Activated CD8-positive, alpha-beta memory T cell treated with anti-CD3 and anti-CD28 coated beads, Interleukin-2, amount 50 U/mL, for 48 hours (primary cell): ENCODE results near the gene FBXL14.
"Not testable (repeated sequence)": the region's sequence is repeated elsewhere in the genome, so short reads cannot be mapped to it uniquely, and the experiment has no call there.

Source experiments
- DNase-seq: peaks from one replicate; pipeline ENCODE4 v3.0.0-alpha.2; 2020

The FBXL14 gene

DNA sequence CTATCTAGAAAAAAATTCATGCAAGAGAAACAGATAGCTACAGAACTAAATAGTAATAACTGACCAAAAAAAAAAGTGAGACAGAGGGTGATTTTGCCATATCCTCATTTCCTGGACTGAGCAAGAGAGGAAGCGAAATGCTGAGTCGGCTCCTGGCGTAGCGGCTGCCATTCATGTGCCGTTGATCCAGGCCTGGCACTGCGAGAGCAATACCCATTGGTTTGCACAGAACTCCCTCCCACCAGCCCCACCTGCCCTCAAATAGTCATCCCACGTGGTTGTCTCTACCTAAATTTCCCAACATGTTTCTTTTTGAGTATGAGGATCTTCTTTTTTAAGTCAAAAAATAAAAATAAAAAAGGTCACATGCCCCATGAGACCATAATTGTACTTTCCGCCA is 25.2 kb upstream of the FBXL14 start:
- DNase-seq, result no peak

DNA sequence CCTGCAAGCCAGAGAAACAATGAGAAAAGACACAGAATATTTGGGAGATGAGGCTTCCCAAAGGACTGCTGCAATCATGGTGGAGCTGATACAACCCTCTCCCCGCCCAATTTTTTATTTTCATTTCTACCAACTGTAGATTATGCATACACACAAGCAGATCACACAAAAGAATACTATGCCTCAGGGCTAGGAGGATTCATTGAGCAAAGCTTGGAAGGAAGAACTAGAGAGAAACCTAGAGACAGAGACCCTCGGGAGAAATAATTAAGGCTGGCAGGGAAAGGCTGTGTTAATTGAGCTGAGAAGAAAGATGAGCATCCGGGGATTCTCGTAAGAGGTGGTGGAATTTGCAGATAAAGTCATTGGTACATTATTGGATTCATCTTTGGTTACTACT is 24.8 kb upstream of the FBXL14 start:
- no peak for DNase-seq

DNA sequence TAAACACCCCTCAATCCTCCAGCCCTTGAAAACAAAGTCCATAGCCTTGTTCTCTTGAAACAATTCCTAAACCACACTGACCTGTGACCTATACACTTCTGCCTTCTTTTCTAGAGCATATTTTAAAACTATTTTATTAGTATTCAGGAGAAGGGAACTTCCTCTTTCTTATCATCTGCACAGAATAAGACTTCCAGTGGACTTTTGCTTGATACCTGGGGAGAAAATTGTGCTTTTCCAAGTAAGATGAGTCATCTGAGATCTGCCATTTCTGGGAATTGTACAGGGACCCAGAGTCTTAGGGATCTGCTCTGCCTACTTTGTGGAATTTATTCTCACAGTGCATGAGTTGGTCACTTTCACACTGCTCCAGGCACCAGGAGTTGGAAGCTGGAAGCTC is 24.1 kb upstream of the FBXL14 start:
- DNase-seq, result no peak

DNA sequence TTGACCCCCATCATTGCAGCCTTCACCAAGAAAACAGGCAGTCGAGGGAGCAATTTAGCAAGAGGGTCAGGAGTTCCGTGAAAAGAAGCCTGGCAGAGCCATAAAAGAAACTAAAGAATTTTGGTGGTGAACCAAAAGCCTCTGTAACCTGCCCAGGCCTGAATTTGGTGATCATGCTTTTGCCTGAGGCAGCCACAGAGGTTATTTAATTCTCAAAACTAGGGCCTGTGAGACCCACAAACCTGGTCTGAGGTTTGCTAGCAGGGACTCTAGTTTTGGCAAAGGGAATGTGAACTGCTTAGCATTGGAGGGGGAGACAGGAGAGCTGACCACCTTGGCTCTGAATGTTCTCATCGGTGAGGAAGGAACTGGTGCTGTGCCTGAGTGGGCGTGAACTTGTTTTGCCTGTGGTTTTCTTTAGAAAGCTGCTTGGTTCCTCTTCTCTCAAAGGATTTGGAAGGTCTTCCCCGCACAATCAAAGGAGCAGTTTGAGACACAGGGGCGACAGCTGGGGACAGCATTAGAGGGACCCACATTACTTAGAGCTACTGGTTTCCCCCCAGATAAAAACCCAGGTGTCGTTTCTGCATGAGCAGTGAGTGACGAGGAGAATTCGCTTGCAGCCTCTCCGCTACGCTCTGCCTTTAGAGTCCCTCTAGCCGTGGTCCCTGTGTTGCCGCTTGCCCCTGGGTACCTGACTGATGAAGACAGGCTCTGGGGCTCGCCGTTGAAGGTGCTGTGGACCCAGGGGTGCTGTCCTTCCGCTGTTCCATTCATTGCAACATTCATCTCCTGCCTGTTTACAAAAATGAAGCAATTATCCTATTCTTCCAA is 22.1 kb upstream of the FBXL14 start:
- DNase-seq, result no peak

DNA sequence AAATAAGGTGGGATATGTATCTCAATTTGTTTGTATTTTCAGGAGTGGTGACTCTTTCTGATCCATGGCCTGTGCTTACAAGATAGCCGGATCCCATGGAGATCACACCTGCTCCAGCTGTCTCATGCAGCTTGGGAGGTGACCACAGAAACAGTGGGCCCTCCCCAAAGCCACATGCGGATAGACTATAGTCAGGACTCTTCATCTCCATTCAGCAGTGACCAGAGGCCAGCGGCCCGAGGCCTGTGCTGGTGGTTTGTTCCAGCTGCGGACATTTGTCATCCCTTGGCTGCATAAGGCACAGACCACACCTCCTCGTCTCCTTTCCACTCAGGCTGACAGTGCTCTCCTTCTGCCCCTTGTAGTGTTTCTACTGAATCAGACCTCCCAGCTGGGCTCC is 20.0 kb upstream of the FBXL14 start:
- no peak for DNase-seq

DNA sequence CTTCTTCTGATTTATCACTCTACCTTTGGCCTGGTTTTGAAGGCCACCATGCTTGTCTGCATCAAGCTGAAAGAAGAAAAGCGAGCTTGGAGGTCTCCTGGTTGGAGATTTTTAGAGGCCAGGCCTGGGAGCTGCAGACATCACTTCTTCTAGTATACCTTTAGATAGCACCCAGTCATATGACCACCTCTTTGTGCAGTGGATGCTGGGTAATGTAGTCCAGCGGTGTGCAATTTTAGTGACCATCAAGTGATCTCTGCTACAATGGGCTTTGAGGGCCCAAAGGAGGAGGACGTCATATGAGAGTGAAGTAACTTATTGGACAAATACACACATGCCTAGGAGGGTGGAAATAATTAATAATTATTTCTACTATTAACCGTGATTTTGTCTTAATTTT is 19.5 kb upstream of the FBXL14 start:
- DNase-seq, result no peak

DNA sequence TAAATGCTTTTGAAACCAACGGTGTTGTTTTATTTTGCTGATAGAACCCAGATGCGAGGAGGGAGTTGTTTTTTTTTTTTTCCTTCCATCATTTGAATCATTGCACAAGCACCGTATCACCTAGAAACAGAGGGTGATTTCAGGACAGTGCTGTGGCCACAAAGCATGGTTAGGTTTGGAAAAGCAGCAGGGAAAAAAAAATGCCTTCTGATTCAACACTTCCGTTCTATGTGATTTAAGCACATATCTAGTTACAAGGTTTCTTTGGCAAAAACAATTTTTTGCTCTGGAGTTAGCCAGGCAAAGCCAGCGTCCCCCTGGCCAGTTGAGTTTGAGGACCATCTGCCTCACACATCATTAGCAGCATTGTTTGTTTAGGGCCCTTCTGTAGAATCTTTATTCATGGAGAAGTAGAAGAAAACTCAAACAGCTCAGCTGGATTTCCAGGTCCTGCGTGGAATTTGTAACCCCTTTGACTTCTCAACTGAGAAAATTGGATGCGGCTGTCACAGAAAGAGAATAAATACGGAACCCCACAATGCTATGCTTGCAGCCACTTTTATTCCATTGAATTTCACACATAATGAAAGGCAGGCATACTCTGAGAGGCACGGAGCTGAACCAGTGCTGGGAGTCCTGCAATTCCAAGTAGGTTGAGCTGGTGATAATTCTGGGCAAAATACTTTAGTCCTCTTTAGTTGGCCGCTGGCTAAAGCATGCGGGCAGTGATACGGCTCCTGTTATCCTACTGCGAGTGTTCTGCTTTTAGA is 17.6 kb upstream of the FBXL14 start:
- no peak for DNase-seq

DNA sequence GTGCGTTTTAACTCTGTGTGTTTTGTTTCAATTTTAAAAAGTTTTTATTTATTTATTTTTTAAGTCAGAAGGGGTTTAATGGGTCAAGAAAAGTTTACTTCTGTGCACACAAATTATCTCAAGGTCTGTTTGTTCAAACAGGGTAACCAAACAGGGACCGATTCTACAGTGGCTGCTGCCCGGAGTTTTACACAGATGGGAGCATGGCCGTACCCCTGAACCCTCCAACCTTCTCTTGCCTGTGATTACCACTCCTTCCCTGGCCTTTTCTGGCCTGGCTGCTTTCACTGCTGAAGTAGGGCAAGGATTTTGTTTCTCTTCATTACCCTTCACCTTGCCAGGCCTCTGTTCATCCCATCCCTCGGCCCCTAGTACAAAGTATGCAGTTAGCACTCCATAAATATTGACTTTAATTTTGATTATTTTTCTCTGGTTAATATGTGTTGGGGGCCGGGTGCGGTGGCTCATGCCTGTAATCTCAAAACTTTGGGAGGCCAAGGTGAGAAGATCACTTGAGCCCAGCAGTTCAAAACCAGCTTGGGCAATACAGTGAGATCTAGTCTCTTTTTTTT is 15.8 kb upstream of the FBXL14 start:
- no peak for DNase-seq

DNA sequence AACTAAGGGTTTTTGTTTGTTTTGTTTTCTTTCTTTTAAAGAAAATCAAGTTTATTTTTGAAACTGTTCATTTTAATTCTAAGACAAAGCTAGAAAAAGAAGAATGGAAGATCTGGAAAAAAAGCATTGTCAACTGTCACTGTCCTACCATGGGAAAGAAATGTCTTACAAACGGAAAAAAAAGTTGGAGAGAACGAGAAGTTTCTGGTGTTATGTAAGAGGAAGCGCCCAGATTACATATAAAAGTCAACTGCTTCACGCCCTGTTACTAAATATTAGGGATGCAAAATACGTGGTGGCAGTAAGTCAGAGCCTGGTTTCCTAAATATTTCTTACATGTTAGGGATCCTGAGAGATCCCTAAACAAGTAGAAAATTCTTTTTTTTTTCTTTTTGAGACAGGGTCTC is 14.3 kb upstream of the FBXL14 start:
- DNase-seq, result no peak

DNA sequence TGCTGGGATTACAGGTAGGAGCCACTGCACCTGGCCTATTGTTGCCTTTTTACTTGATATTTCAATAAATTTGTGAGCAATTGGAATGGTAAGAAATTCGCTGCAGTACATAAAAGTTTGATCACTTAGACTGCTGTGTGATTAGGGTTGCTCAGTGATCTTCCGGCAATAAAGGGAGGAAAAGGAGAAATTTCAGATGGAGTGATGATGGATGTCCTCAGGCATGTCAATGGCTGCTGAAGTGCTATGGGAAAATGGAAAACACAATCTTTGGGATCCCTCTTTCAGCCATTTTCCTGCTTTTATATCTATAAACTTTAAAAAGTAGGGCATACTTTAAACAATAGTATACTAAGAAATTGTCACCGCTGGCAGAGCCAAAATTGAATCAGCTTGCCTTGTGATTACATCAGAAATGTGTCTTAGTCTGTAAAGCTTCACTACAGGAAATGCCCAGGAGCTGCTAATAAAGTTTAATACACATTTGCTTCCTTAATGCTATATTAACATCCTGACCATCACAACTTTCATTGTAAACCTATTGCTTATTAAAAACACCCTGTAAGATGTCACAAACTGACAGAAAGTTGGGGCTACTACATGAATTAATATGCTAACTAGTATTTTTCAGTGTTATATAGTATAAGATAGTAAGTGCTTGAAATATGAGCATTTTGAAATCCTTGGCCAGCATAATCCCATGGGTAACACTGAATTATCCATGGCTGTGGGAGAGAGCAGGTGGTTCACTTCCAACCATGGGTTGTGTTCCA is 13.7 kb upstream of the FBXL14 start:
- DNase-seq, result no peak

DNA sequence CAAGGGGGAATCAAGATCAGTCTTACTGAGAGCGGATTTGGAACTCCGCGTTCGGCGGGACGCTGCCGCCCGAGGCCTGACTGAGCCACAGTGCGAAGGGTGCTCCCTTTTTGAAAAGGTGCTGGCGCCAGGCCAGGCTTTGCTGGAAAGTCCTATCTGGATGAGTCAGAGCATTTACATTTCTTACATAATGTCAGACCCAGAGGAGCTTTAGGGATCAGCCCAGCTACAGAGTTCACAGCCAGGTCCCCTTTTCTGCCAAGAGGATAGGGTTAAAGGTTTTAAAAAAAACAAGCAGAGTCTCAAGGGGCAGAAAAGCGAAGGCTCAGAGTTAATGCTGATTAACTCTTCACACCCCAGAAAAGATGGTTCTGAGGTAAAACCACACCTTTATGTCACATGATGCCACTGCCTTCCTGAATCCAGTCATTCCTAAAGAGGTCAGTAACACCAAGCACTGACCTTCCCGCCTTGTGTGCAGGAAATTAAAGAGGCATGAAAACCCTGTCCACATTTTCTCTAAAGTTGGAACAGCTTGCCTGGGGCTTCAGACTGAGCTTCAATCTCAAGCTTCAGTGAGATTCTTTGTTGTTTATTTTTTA is 11.7 kb upstream of the FBXL14 start:
- peak; percentile 75 for DNase-seq

DNA sequence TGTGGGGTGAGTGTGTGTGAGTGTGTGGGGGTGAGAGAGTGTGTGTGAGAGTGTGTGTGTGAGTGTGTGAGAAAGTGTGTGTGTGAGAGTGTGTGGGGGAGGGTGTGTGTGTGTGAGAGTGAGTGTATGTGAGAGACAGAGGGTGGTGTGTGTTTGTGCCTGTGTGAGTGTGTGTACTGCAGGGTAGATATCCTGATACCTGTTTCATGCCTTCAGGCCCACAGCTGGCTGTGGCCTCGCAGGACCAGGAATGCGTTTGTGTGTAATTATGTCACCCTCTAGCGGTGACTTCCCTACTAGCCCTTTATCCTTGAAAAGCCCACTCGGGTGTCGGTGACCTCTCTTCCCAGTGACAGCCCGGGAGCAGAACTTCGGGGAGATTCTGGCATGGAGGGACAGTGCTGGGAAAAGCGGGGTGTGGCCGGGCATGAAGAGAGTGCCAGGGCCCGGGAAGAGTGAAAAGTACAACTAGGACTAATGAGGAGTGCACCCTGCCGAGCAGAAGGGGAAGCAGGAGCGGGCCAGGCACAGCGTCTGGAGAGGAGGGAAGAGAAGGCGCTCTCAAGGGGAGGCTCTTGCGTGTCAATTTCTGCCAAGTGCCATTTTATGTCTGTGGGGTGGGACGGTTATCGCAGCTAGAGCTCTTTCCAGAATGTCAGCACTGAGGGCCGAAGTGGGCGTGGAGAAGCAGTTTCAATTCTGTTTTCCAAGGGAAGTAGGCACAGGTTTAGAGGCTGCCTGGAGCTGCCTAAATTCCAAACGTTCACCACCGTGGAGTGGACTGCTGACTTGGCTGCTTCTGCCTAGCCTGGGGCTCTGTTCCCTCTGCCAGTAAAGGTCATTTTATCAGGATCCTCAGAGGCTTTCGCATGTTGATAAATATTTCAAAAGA is 11.0 kb upstream of the FBXL14 start:
- peak; percentile 65 for DNase-seq

DNA sequence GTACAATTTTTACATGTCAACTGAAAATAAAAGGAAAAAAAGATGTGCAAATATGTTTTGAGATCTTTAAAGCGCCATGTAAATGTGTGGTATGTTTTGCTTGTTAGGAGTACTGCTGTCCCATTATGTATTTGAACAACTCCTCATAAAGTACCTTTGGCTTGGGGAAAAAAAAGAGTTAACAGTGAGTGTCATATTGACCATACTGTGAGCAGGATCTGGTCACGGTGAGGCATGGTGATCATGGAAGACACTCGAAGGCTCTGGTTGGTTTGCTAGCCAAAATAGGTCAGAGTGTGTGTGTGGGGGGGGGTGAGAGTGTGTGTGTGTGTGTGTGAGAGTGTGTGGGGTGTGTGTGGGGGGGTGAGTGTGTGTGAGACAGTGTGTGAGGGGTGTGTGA is 10.1 kb upstream of the FBXL14 start:
- no peak for DNase-seq

DNA sequence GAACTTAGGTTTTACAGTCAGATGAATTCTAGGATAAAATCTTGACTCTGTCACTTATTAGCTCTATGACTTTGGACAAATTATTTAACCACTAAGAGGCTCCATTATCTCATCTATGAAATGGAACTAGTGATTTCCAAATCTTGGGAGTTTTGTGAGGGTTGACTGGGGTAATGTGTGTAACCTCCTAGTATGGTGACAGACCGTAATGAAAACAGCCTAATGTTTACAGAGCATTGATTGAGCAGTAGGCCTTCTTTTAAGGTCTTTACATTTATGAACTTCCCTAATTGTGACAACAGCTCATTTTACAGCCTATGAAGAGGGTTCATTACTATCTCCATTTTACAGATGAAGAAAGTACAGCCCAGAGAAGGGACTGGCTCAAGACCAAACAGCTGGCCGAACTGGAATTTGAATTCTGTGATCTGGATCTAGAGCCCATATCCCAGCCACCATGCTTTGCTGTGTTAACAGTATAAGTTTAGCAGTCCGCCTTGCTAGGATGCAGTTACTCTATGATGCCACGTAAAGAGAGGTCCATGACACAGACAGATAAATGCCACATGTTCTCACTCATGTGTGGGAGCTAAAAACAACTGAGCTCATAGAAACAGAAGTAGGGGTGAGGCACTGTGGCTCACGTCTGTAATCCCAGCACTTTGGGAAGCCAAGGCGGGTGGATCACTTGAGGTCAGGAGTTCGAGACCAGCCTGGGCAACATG is 9.1 kb upstream of the FBXL14 start:
- no peak for DNase-seq

DNA sequence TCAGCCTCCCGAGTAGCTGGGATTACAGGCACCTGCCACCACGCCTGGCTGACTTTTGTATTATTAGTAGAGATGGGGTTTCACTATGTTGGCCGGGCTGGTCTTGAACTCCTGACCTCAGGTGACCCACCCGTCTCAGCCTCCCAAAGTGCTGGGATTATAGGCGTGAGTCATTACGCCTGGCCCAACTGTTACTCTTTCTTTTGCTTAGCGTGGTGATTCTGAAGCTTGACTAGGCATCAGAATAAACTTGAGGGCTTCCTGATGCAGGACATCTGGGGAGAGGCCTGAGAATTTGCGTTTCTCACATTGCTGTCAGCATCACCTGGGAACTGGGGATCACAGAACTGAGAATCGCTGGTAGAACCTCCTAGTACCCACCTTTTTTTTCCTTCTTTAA is 8.3 kb upstream of the FBXL14 start:
- not testable (repeated sequence) for DNase-seq

DNA sequence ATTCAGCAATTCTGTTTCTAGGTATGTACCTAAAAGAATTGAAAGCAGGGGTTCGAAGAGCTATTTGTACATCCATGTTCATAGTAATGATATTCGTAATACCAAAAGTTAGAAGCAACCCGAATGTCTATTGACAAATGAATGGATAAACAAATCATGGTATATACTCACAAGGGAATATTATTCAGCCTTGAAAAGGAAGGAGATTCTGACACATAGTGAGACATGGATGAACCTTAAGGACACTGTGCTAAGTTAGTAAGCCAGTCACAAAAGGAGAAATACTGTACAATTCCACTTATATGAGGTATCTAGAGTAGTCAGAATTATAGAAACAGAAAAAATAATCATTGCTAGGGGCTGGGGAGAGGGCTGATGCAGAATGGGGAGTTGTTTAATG is 4.4 kb upstream of the FBXL14 start:
- no peak for DNase-seq

DNA sequence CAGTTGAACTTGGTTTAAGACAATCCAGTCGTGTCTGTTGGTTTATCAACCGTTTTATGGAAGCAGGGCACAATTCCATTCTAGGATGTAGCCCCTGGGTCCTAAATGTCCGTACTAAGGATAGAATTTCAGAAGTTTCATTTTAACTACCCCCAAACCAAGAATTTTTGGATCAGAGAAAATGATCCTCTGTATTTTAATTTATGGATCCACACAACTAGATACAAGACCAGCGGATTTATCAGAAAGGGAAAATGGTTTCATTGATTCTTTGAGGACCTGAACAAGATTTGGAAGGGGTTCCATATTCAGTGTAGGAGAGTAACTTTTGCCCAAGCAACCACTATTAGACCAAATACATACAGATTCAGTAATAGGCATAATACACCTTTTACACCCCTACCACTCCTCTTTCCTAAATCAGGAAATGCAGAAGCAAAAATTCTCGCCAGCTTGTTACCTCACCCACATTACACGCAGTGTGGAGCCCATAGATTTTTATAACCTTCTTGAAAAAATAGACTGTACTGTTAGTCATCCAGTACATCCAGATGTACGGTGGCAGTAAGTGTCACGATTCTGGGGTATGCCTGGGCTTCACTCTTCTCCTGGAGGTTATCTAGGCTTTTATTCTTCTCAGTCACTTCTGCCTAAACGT is 1.4 kb upstream of the FBXL14 start:
- DNase-seq, result no peak

DNA sequence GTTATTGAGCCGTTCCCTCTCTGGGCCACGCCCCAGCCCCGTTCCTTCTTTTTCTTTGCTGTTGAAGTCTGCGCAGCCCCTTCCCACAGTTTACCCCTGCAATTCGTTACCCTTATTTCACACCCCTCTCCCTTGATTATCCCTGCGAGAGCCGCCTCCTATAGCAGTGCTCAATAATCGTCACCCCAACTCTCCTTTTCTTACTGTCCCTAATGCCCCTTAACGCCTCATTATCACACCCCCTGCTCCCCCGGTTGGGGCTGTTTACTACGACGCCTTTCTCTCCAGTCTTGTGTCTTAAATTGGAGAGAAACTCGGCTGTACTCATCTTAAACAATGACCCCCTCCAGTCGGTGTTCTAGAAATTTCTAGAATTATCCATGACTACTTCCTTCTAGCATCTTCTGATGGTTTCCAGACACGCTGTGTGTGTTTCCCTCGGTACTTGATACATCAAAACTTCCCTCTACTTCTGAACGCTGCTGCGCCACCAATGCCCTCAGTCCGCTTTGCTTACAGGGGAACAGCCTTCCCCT is 713 bp upstream of the FBXL14 start:
- no peak for DNase-seq

DNA sequence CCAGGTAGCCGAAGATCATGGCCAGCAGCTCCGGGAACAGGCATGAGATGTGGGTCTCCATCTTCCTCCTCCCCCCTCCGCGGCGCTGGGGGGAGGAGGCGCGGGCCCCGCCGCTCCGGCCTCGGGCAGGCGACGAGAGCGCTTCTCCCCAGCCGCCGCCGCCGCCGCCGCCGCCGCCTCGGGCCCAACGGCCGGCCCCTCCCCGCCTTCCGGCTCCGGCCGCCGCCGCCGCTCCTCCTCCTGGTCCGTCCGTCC is 448 bp downstream of the FBXL14 start:
- DNase-seq, result no peak

DNA sequence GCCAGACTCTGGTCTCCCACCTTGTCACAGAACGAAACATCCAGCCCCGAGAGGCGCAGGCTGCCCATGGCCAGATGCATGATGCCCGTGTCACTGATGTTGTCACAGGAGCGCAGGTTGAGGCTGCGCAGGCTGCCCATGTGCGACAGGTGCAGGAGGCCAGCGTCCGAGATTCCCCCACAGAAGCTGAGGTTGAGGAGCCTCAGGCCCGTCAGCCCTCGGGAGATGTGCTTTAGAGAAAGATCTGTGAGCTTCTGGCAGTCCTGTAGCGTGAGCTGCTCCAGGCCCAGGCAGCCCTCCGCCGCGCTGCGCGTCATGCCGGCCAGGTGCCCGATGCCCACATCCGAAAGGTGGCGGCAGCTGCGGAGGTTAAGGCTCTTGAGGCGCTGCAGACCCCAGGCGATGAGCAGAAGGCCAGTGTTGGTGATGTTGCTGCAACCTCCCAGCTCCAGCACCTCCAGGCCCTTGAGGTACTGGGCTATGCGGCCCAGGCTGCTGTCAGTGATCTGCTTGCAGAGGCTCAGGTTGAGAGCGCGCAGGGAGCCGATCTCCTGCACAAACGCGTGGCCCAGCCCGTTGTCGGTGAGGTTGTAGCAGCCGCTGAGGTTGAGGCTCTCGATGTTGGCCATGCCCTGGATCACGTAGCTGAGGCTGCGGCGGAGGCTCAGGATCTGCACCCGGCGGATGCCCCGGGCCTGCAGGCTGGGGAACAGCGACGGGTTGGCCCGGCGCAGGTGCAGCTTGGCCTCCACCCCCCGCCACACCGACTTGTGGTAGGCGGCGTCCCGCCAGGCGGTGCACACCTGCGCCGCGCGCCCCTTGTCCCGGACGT is 991 bp downstream of the FBXL14 start:
- peak; percentile 81 for DNase-seq
